Gastroesophageal sphincter (tissue), 4 donors: Measurements from ENCODE around the gene C1orf87. TPM values are rescaled to one million over a fixed set of nuclear protein-coding genes. Genes with fewer than 3 reads are reported as not detected.

Experiments used
- ATAC-seq: fragments of 150-250 bp; one replicate; pipeline ENCODE4 v1.9.1; 2016; ENCODE audit warnings: mild to moderate bottlenecking, moderate library complexity
- H3K27ac ChIP-seq, 4 donors: fragments of 200-600 bp; sonication (generic) in 3 of 4; 1 replicate in 3 of 4; 2 replicates in 1 of 4; pipeline ENCODE4 v1.5.1; 2016 to 2019
- H3K27me3 ChIP-seq: fragments of 200-600 bp; sonication (generic); one replicate; pipeline ENCODE4 v1.5.1; 2019
- H3K36me3 ChIP-seq, 2 donors: fragments of 200-600 bp; sonication (generic); one replicate each; pipeline ENCODE4 v1.5.1; 2019; ENCODE audit warnings: control low read depth in 1 of 2
- H3K4me1 ChIP-seq, 3 donors: fragments of 200-600 bp; sonication (generic); 1 replicate in 2 of 3; 2 replicates in 1 of 3; pipeline ENCODE4 v1.5.1; 2016 to 2019; ENCODE audit warnings: control low read depth in 2 of 3
- H3K4me3 ChIP-seq, 2 donors: fragments of 200-600 bp; sonication (generic); one replicate each; pipeline ENCODE4 v1.5.1; 2019; ENCODE audit warnings: mild to moderate bottlenecking in 1 of 2, moderate library complexity in 1 of 2
- H3K9me3 ChIP-seq, 3 donors: fragments of 200-600 bp; sonication (generic); one replicate each; pipeline ENCODE4 v1.5.1; 2017 to 2019; ENCODE audit warnings: control low read depth in 2 of 3
- EP300 ChIP-seq: sonication (generic); formaldehyde crosslinking; IDR thresholded peaks from one replicate; pipeline ENCODE4 v1.6.1; 2017; ENCODE audit warnings: antibody characterized with exemption, mild to moderate bottlenecking
- POLR2A ChIP-seq, 2 donors: fragments of 450-650 bp; IDR thresholded peaks; one replicate each; pipeline ENCODE4 v1.6.1; 2017; ENCODE audit warnings: antibody characterized with exemption in 2 of 2, mild to moderate bottlenecking in 2 of 2, moderate library complexity in 1 of 2
- POLR2AphosphoS5 ChIP-seq: sonication (generic); formaldehyde crosslinking; IDR thresholded peaks from one replicate; pipeline ENCODE4 v1.6.1; 2017; ENCODE audit warnings: antibody characterized with exemption
- WGBS, 2 donors: methylation state at CpG; one replicate each; pipeline ENCODE4 v1.1.5; 2018; ENCODE audit warnings: low coverage in 1 of 2; 5-methylcytosine and 5-hydroxymethylcytosine counted together
- total RNA-seq, 4 donors: library from RNA; depleted of rRNA; stranded (reverse); fragments of >200 nt; gene quantifications; one replicate each; pipeline ENCODE4 v1.1.0, GENCODE V29; 2016
- TF ChIP-seq, protein P1 (sequence below), 4 experiments: fragments of 200-600 bp in 2 of 4; fragments of 450-650 bp in 2 of 4; sonication (generic) in 1 of 4; IDR thresholded peaks; one replicate each; pipeline ENCODE4 v1.5.1; 2017 to 2019; ENCODE audit warnings: antibody characterized with exemption in 4 of 4, mild to moderate bottlenecking in 2 of 4, moderate library complexity in 2 of 4

Gene C1orf87
- total RNA-seq, 4 donors from 2014 or later, result 0.54 TPM; not detected in 3

DNA sequence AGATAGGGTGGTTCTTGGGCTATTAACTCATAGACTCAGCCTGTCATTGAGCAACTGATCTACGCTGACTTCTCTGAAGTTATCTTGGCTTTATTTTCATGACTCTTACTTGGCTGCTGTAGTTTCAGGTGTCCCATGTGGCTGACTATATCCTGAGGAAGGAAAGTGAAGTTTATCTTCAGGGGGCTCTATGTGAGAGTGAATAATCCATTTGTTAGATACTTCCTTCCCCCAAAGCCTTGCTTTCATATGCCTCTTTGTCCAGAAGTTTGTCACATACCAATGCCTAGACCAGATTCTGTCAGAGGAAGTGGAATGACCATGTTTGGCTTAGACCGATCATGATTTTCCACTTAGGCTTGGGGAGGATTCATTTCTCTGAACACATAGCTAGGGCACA is 27.9 kb upstream of the C1orf87 start:
- WGBS, 2 donors, result 84 to 100% methylated on average over 2 of the region's 2 CpGs
- TF ChIP-seq EP300 (no peak), POLR2A (IDR thresholded peaks at IDR 0.05) (no peak), POLR2AphosphoS5 (no peak)
- TF ChIP-seq, protein P1, sequence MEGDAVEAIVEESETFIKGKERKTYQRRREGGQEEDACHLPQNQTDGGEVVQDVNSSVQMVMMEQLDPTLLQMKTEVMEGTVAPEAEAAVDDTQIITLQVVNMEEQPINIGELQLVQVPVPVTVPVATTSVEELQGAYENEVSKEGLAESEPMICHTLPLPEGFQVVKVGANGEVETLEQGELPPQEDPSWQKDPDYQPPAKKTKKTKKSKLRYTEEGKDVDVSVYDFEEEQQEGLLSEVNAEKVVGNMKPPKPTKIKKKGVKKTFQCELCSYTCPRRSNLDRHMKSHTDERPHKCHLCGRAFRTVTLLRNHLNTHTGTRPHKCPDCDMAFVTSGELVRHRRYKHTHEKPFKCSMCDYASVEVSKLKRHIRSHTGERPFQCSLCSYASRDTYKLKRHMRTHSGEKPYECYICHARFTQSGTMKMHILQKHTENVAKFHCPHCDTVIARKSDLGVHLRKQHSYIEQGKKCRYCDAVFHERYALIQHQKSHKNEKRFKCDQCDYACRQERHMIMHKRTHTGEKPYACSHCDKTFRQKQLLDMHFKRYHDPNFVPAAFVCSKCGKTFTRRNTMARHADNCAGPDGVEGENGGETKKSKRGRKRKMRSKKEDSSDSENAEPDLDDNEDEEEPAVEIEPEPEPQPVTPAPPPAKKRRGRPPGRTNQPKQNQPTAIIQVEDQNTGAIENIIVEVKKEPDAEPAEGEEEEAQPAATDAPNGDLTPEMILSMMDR (IDR thresholded peaks at IDR 0.05), result no peak
- H3K4me3 ChIP-seq, result no peak overlapping the region
- ATAC-seq, result no peak
- no peaks in the 10 kb centered on the region for H3K4me1 ChIP-seq
- H3K9me3 ChIP-seq, result no peaks in the 10 kb centered on the region
- no peaks in the 10 kb centered on the region for H3K27me3 ChIP-seq
- H3K27ac ChIP-seq, result no peak overlapping the region
- no peaks in the 10 kb centered on the region for H3K36me3 ChIP-seq

DNA sequence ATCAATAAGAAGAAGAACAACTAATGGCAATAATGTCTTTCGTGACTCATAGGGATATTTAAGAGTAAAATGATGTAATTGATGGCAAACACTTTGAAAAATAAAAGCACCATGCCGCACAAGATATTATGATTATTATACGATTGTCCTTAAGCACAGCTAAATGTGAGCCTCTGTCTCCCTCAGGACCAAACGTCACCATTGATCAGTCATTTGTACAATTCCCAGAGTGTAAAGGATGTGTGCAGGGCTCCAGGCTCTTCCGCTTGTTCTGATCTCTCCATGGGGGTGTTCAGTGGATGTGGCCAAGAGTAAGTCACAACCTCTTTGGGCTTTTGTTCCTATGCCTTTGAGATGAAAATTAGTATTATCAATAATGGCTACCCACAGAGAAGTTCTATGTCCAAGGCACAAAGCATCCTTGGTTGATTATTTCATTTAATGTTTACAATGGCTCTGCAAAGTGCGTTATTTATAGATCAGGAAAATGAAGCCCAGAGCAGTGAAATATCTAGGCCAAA is 17.7 kb upstream of the C1orf87 start:
- no peaks in the 10 kb centered on the region for H3K4me1 ChIP-seq
- TF ChIP-seq POLR2A (IDR thresholded peaks at IDR 0.05) (no peak), EP300 (no peak), POLR2AphosphoS5 (no peak)
- TF ChIP-seq, protein P1 (IDR thresholded peaks at IDR 0.05), result no peak
- H3K27ac ChIP-seq, result no peak overlapping the region
- no peaks in the 10 kb centered on the region for H3K27me3 ChIP-seq
- ATAC-seq, result no peak
- H3K9me3 ChIP-seq, result no peaks in the 10 kb centered on the region
- no peaks in the 10 kb centered on the region for H3K36me3 ChIP-seq
- WGBS, 2 donors, result 76 to 89% methylated on average over 5 to 6 of the region's 6 CpGs
- no peak overlapping the region for H3K4me3 ChIP-seq

DNA sequence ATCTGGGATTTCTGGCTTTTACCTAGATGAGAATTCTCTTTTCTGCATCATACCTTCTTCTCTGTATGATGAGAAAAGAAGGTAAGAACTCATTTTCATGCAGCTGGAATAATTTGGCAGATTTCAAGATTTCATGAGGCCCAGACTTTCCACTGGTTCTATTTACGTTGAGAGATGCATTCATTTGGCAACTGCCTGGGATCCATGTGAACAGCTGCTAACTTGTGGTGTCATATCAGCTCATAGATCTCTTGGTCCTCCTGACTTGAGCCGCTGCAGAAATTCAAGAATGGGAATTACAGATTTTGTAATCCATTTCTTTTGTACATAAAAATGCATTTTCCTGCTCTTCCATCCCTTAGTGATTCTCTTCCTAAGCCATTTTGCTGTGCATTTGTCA is 17.1 kb upstream of the C1orf87 start:
- no peak for ATAC-seq
- TF ChIP-seq POLR2AphosphoS5 (no peak), EP300 (no peak), POLR2A (IDR thresholded peaks at IDR 0.05) (no peak)
- TF ChIP-seq, protein P1 (IDR thresholded peaks at IDR 0.05), result no peak
- H3K27ac ChIP-seq, result no peak overlapping the region
- H3K36me3 ChIP-seq, result no peaks in the 10 kb centered on the region
- 60 to 83% methylated on average over 2 of the region's 2 CpGs for WGBS, 2 donors
- no peaks in the 10 kb centered on the region for H3K27me3 ChIP-seq
- no peaks in the 10 kb centered on the region for H3K4me1 ChIP-seq
- no peak overlapping the region for H3K4me3 ChIP-seq
- H3K9me3 ChIP-seq, result no peaks in the 10 kb centered on the region

DNA sequence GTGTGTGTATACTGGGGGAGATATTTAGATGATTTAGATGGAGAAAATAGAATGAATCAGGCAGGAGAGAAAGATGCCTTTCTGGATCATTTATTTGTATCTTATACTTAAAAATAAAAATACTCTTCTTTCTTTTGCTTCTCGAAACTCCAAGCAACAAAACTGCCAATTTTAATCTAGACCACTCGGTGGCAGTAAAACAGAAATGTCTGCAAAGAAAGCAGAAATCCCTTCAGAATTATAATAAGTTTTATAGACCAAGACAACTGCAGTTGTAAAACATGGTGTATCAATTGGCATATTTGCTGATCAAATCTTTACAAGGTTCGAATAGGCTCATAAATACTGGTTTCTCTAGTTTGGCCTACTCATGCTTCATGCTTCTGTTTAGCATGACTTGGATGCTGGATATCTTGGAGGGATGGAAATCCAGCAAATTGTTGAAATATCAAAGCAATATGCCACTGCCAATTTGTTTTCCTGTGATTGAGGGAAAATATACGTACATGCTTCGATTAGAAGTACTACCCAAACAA is 15.1 kb upstream of the C1orf87 start:
- WGBS, 2 donors, result 61 to 76% methylated on average over 5 of the region's 5 CpGs
- Histone ChIP-seq H3K36me3 (no peaks in the 10 kb centered on the region), H3K27me3 (no peaks in the 10 kb centered on the region), H3K4me1 (no peaks in the 10 kb centered on the region), H3K9me3 (no peaks in the 10 kb centered on the region), H3K27ac (no peak overlapping the region), H3K4me3 (no peak overlapping the region)
- no peak for TF ChIP-seq POLR2AphosphoS5
- TF ChIP-seq, protein P1 (IDR thresholded peaks at IDR 0.05), result no peak
- TF ChIP-seq POLR2A (IDR thresholded peaks at IDR 0.05), result no peak
- no peak for TF ChIP-seq EP300
- ATAC-seq, result no peak

DNA sequence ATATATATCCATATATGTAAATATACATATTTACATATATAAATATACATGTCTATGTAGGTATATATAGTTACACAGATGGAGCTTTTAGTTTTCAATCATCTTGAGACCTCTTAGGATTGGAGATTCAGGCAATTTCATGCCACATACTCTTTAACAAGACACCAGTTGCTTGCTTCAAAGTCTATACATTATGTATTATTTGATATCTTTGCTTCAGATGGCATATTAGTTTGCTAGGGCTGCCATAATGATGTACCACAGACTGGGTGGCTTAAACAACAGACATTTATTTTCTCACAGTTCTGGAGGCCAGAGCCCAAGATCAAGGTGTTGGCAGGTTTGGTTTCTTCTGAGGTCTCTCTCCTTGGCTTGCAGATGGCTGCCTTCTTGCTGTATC is 14.1 kb upstream of the C1orf87 start:
- no peak overlapping the region for H3K4me3 ChIP-seq
- H3K27me3 ChIP-seq, result no peaks in the 10 kb centered on the region
- no peaks in the 10 kb centered on the region for H3K9me3 ChIP-seq
- no peaks in the 10 kb centered on the region for H3K36me3 ChIP-seq
- ATAC-seq, result no peak
- no peaks in the 10 kb centered on the region for H3K4me1 ChIP-seq
- no peak overlapping the region for H3K27ac ChIP-seq
- no peak for TF ChIP-seq POLR2AphosphoS5
- TF ChIP-seq, protein P1 (IDR thresholded peaks at IDR 0.05), result no peak
- no peak for TF ChIP-seq POLR2A (IDR thresholded peaks at IDR 0.05)
- no peak for TF ChIP-seq EP300
